K562 (cell line): Measurements from ENCODE around the gene RAB31. TPM values are rescaled to one million over a fixed set of nuclear protein-coding genes. Genes with fewer than 3 reads are reported as not detected.

ENCODE experiments used
- ATAC-seq: fragments of 200-7000 bp; cut with Tn5 transposase; 3 replicates; pipeline ENCODE4 v1.9.1; 2020; ENCODE audit warnings: moderate library complexity
- BruUV-seq: library from RNA; stranded (reverse); fragments of 400-500 nt; replicated peaks from 2 replicates; lab custom pipeline; 2021; lab: Mats Ljungman, UMichigan
- CTCF ChIA-PET: fragments of 300-600 bp; formaldehyde crosslinking; extraction: SDS; loops from one replicate; lab custom pipeline; 2021; ENCODE audit warnings: low intra/inter-chr PET ratio; lab: Yijun Ruan, JAX
- POLR2A ChIA-PET: fragments of 300-600, 350-650 bp; sonication (Branson Sonifier 250); formaldehyde crosslinking; extraction: SDS; loops from one replicate; lab custom pipeline; 2021; ENCODE audit warnings: antibody characterized with exemption, inconsistent platforms; lab: Yijun Ruan, JAX
- DNase-seq, 4 experiments: peaks; one replicate each; pipeline versions ENCODE4 v3.0.0 to v3.0.0-alpha.2; 2011 to 2018; ENCODE audit warnings: low spot score in 3 of 4, mixed read lengths in 3 of 4; ENCODE audit errors: extremely low read depth in 1 of 4
- FAIRE-seq: peaks from 2 replicates; lab custom pipeline; 2011; peaks lifted over from hg19 to GRCh38; lab: Jason Lieb, UNC
- H2AFZ ChIP-seq: 2 replicates; pipeline ENCODE4 v1.6.0; 2011; ENCODE audit warnings: low read depth, low read length, control low read depth, inconsistent platforms
- H3K27ac ChIP-seq: fragments of 200-600 bp; 3 replicates; pipeline ENCODE4 v1.8.0; 2011; ENCODE audit warnings: low read depth, mild to moderate bottlenecking, control low read depth, inconsistent platforms, low read length, moderate library complexity, mixed read lengths; ENCODE audit errors: extremely low read depth
- H3K27me3 ChIP-seq, 2 experiments: fragments of 300-600 bp in 1 of 2; 2 replicates in 1 of 2; 3 replicates in 1 of 2; pipeline versions ENCODE4 v1.6.0 to v1.8.0; 2011; ENCODE audit warnings: inconsistent platforms in 2 of 2, low read length in 2 of 2, mild to moderate bottlenecking in 1 of 2, mixed read lengths in 1 of 2, moderate library complexity in 1 of 2; ENCODE audit not compliant: control insufficient read depth in 2 of 2, insufficient read depth in 2 of 2
- H3K36me3 ChIP-seq: fragments of 300-600 bp; 3 replicates; pipeline ENCODE4 v1.8.0; 2011; ENCODE audit warnings: mild to moderate bottlenecking, low read length, inconsistent platforms; ENCODE audit not compliant: control insufficient read depth, insufficient read depth
- H3K4me1 ChIP-seq, 2 experiments: fragments of 200-600 bp in 1 of 2; replicated peaks in 1 of 2; 2 replicates in 1 of 2; 3 replicates in 1 of 2; pipeline versions ENCODE4 v1.5.1 to v1.8.0; 2011; ENCODE audit warnings: inconsistent platforms in 2 of 2, low read length in 2 of 2, mild to moderate bottlenecking in 1 of 2, mixed read lengths in 1 of 2, moderate library complexity in 1 of 2; ENCODE audit not compliant: control insufficient read depth in 2 of 2, insufficient read depth in 2 of 2
- H3K4me2 ChIP-seq: 2 replicates; pipeline ENCODE4 v1.6.1; 2011; ENCODE audit warnings: low read length, control low read depth, inconsistent platforms, mixed read lengths; ENCODE audit not compliant: insufficient read depth
- H3K4me3 ChIP-seq: fragments of 200-600 bp; sonication (generic), shearing (Covaris generic); 2 replicates; pipeline ENCODE4 v1.5.1; 2016; ENCODE audit warnings: control low read depth, inconsistent platforms
- H3K79me2 ChIP-seq: fragments of 200-600 bp; 3 replicates; pipeline ENCODE4 v1.8.0; 2011; ENCODE audit warnings: low read length, inconsistent platforms; ENCODE audit not compliant: control insufficient read depth, insufficient read depth
- H3K9ac ChIP-seq, 2 experiments: 2 replicates each; pipeline versions ENCODE4 v1.6.0 to v1.6.1; 2011; ENCODE audit warnings: low read depth in 2 of 2, low read length in 2 of 2, control low read depth in 1 of 2, inconsistent platforms in 1 of 2, mild to moderate bottlenecking in 1 of 2, mixed read lengths in 1 of 2; ENCODE audit not compliant: insufficient read depth in 1 of 2
- H3K9me1 ChIP-seq: one replicate; pipeline ENCODE4 v1.6.0; 2011; ENCODE audit warnings: inconsistent platforms, mild to moderate bottlenecking, low read length, moderate library complexity; ENCODE audit not compliant: control insufficient read depth, insufficient read depth
- H3K9me3 ChIP-seq: replicated peaks from 2 replicates; pipeline ENCODE4 v1.5.1; 2011; ENCODE audit warnings: low read depth, low read length, inconsistent platforms; ENCODE audit not compliant: control insufficient read depth, insufficient read depth
- H4K20me1 ChIP-seq: replicated peaks from 2 replicates; pipeline ENCODE4 v1.6.1; 2011; ENCODE audit warnings: low read length, inconsistent platforms, mixed read lengths; ENCODE audit not compliant: control insufficient read depth, insufficient read depth
- CEBPB ChIP-seq: fragments of 450-650 bp; IDR thresholded peaks from 2 replicates; pipeline ENCODE4 v1.6.1; 2016; ENCODE audit warnings: missing genetic modification characterization, missing compliant biosample characterization
- NEUROD1 ChIP-seq: fragments of 150-350 bp; IDR thresholded peaks from 2 replicates; pipeline ENCODE4 v1.6.1; 2014; ENCODE audit warnings: borderline replicate concordance, low read length, low read depth; ENCODE audit not compliant: partially characterized antibody
- WGBS: fragments of 100-300 bp; shearing (Covaris generic); methylation state at CpG from one replicate; pipeline ENCODE4 v1.1.6; 2016; ENCODE audit warnings: low coverage, mixed read lengths; ENCODE audit not compliant: insufficient coverage; ENCODE audit errors: missing lambda C conversion rate; 5-methylcytosine and 5-hydroxymethylcytosine counted together
- in situ Hi-C: fragments of 300-500 bp; cut with MboI; formaldehyde crosslinking; loops from 4 replicates; pipeline ENCODE4 v1.15.0; 2018; ENCODE audit warnings: inconsistent platforms, mixed read lengths
- intact Hi-C: fragments of 100-400 bp; cut with micrococcal nuclease; formaldehyde crosslinking; loops from 2 replicates; pipeline ENCODE4 v1.14.2; 2022
- polyA plus RNA-seq, 8 experiments: library from polyadenylated mRNA; depleted of rRNA in 4 of 8; stranded (reverse) in 5 of 8; unstranded in 3 of 8; fragments of >200 nt; fragmentation: Nextera tagmentation in 2 of 8; fragmentation: Illumina TruSeq in 1 of 8; extraction: Ambion mirVana in 2 of 8; extraction: Trizol in 1 of 8; gene quantifications; 2 replicates each; pipeline versions ENCODE4 v1.2.1 to v1.2.3, GENCODE V29; 2011 to 2014; ENCODE audit warnings: inconsistent platforms in 1 of 8, missing spikeins in 1 of 8
- total RNA-seq, 7 experiments: library from RNA; depleted of rRNA in 6 of 7; stranded (reverse); fragments of >200 nt in 6 of 7; fragmentation: Illumina TruSeq in 2 of 7; extraction: Trizol in 2 of 7; gene quantifications; 2 replicates each; pipeline versions ENCODE4 v1.2.1 to v1.2.3, GENCODE V29; 2011 to 2021; ENCODE audit warnings: low replicate concordance in 1 of 7
- TF ChIP-seq, protein P1 (sequence below): fragments of 250-450 bp; sonication (Bioruptor Pico); IDR thresholded peaks from 2 replicates; pipeline ENCODE4 v1.4.0; 2020

Gene RAB31
- total and polyA plus RNA-seq, 9 of the 15 experiments (the other 6 are each of a cell fraction or from before 2014, with no cell fraction given): 20.7 to 70.4 (median 41.3) TPM

DNA sequence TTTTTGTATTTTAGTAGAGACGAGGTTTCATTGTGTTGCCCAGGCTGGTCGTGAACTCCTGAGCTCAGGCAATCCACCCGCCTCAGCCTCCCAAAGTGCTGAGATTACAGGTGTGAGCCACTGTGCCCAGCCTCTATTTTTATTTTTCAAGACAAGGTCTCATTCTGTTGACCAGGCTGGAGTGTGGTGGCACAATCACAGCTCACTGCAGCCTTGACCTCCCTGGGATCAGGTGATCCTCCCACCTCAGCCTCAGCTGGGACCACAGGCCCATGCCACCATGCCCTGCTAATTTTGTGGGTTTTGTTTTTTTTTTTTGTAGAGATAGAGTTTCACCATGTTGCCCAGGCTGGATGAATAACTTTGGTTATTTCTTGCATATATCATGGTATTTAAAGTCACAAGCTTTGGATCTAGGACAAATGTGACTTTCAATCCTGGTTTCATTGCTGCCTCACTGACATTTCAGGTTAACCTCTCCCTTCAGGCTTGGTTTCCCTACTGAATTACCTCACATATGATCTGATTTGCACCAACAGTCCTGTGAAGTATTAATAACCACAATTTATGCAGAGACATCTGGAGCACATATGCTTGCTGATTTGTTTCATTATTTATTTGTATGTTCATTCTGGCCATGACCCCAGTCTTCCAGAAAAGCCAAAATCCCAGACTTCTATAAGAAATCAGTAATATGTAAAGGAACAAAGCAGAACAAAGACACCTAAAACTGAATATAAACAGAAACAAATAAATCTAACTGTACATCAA lies 17.5 kb upstream of the RAB31 start (continued):
- TF ChIP-seq, protein P1, sequence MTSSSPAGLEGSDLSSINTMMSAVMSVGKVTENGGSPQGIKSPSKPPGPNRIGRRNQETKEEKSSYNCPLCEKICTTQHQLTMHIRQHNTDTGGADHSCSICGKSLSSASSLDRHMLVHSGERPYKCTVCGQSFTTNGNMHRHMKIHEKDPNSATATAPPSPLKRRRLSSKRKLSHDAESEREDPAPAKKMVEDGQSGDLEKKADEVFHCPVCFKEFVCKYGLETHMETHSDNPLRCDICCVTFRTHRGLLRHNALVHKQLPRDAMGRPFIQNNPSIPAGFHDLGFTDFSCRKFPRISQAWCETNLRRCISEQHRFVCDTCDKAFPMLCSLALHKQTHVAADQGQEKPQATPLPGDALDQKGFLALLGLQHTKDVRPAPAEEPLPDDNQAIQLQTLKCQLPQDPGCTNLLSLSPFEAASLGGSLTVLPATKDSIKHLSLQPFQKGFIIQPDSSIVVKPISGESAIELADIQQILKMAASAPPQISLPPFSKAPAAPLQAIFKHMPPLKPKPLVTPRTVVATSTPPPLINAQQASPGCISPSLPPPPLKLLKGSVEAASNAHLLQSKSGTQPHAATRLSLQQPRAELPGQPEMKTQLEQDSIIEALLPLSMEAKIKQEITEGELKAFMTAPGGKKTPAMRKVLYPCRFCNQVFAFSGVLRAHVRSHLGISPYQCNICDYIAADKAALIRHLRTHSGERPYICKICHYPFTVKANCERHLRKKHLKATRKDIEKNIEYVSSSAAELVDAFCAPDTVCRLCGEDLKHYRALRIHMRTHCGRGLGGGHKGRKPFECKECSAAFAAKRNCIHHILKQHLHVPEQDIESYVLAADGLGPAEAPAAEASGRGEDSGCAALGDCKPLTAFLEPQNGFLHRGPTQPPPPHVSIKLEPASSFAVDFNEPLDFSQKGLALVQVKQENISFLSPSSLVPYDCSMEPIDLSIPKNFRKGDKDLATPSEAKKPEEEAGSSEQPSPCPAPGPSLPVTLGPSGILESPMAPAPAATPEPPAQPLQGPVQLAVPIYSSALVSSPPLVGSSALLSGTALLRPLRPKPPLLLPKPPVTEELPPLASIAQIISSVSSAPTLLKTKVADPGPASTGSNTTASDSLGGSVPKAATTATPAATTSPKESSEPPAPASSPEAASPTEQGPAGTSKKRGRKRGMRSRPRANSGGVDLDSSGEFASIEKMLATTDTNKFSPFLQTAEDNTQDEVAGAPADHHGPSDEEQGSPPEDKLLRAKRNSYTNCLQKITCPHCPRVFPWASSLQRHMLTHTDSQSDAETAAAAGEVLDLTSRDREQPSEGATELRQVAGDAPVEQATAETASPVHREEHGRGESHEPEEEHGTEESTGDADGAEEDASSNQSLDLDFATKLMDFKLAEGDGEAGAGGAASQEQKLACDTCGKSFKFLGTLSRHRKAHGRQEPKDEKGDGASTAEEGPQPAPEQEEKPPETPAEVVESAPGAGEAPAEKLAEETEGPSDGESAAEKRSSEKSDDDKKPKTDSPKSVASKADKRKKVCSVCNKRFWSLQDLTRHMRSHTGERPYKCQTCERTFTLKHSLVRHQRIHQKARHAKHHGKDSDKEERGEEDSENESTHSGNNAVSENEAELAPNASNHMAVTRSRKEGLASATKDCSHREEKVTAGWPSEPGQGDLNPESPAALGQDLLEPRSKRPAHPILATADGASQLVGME (CRISPR knock-in tag): no peak
- no peak for TF ChIP-seq CEBPB

DNA sequence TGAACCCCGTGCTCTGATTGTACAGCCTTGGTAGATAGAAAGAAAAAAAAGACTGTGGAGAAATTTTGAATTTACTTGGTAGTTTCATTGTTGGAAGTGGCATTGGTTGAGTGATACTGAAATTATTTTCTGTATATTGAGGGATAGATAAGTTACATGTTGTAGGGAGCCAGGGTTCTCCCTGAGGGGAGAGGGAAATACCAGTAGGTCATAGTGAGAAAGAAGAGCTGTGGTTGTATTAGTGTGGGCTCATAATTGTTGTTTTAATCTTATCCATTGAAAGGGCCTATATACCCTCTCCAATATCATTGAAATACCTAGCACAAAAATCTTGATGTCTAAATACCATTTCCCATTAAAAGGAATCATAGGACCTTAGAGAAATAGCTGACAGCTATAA lies 16.9 kb upstream of the RAB31 start:
- ATAC-seq (no peak), FAIRE-seq (no peak), DNase-seq (no peak)
- ChIA-PET POLR2A (interaction anchor here (0.6 to 0.9 kb wide), 2 partner anchors 9 to 1072 kb away, joined by 3 to 4 read pairs; no protein-coding TSS in a partner anchor), CTCF (no interaction called here)
- no TSS peak for BruUV-seq
- Histone ChIP-seq H3K9me1 (no peaks in the 10 kb centered on the region), H3K79me2 (no peaks in the 10 kb centered on the region), H3K4me2 (no peak overlapping the region), H2AFZ (no peak overlapping the region), H3K4me3 (no peak overlapping the region), H3K4me1 (peaks cover 0 to 13% of the 10 kb centered on the region in 2 experiments; a peak in 3 of 5 replicates), H3K9ac (no peak overlapping the region), H3K9me3 (no peaks in the 10 kb centered on the region), H3K36me3 (no peaks in the 10 kb centered on the region), H3K27ac (no peak overlapping the region), H3K27me3 (no peaks in the 10 kb centered on the region), H4K20me1 (no peaks in the 10 kb centered on the region)
- no peak for TF ChIP-seq NEUROD1
- in situ Hi-C loops: loop anchor here (5.0 kb wide), 1 partner anchor 91 kb away; no protein-coding TSS in a partner anchor
- 22% methylated on average over 1 of the region's 1 CpG for whole genome bisulfite sequencing
- intact Hi-C loops: no loop called here
